Aorta (tissue), 5 donors: ENCODE results near the gene ZBED3. TPM values are rescaled to one million over a fixed set of nuclear protein-coding genes. Genes with fewer than 3 reads are reported as not detected.
"Not testable (repeated sequence)": the region's sequence is repeated elsewhere in the genome, so short reads cannot be mapped to it uniquely, and the experiment has no call there.

Experiments used
- ATAC-seq: fragments of 200-7000 bp; cut with Tn5 transposase; one replicate; pipeline ENCODE4 v1.9.1; 2022; ENCODE audit warnings: moderate library complexity; ENCODE audit not compliant: low FRiP score
- DNase-seq, 2 donors: peaks; one replicate each; pipeline ENCODE4 v3.0.0-alpha.2; 2020
- H3K27ac ChIP-seq, 2 donors: one replicate each; pipeline ENCODE4 v1.5.1; 2013; ENCODE audit warnings: low read length in 2 of 2, mild to moderate bottlenecking in 2 of 2, moderate library complexity in 2 of 2, control low read depth in 1 of 2, inconsistent platforms in 1 of 2, low read depth in 1 of 2
- H3K27me3 ChIP-seq, 2 donors: one replicate each; pipeline ENCODE4 v1.6.1; 2013; ENCODE audit warnings: control low read depth in 1 of 2, low read length in 1 of 2, mild to moderate bottlenecking in 1 of 2, moderate library complexity in 1 of 2; ENCODE audit not compliant: insufficient read depth in 2 of 2, control insufficient read depth in 1 of 2
- H3K36me3 ChIP-seq, 2 donors: one replicate each; pipeline ENCODE4 v1.6.1; 2013; ENCODE audit warnings: control low read depth in 1 of 2, low read length in 1 of 2, mild to moderate bottlenecking in 1 of 2; ENCODE audit not compliant: insufficient read depth in 2 of 2, control insufficient read depth in 1 of 2
- H3K4me1 ChIP-seq, 2 donors: one replicate each; pipeline ENCODE4 v1.6.1; 2013; ENCODE audit warnings: low read length in 2 of 2, control low read depth in 1 of 2, mild to moderate bottlenecking in 1 of 2, moderate library complexity in 1 of 2; ENCODE audit not compliant: insufficient read depth in 2 of 2, control insufficient read depth in 1 of 2
- H3K4me3 ChIP-seq, 2 donors: one replicate each; pipeline ENCODE4 v1.5.1; 2013; ENCODE audit warnings: low read length in 2 of 2, control low read depth in 1 of 2, mild to moderate bottlenecking in 1 of 2
- H3K9me3 ChIP-seq: one replicate; pipeline ENCODE4 v1.6.1; 2013; ENCODE audit warnings: mild to moderate bottlenecking, low read length; ENCODE audit not compliant: control insufficient read depth
- WGBS, 2 donors: extraction: QIAGEN DNeasy Blood & Tissue Kit; methylation state at CpG; one replicate each; pipeline ENCODE4 v1.1.7; 2013; 5-methylcytosine and 5-hydroxymethylcytosine counted together
- intact Hi-C, 2 donors: fragments of 100-400 bp; cut with DNase I; formaldehyde crosslinking; loops; one replicate each; pipeline versions ENCODE4 v1.14.2 to v1.15.0; 2022
- polyA plus RNA-seq, 2 donors: library from polyadenylated mRNA; stranded (reverse); fragments of 200-250 nt; gene quantifications; one replicate each; pipeline ENCODE4 v1.2.3, GENCODE V29; 2013
- total RNA-seq, 2 donors: library from RNA; stranded (reverse); fragmentation: NEBNext Ultra II Directional; extraction: Animal tissue kit (Norgen Biotek cat#: 25700); gene quantifications; one replicate each; pipeline ENCODE4 v1.2.1, GENCODE V29; 2021
- donor health status: healthy with polysubstance abuse.
- donor health status: Bipolar disorder and iron deficiency.
- donor health status: DM: no; HTN: no; CAD: no.
- donor health status: DM: no; HTN: no; CAD: no.
- donor health status: DM: yes; HTN: yes; CAD: no.

The ZBED3 gene
- total and polyA plus RNA-seq, 4 donors: 1.6 to 11.7 (median 8.1) TPM

- H3K4me1 ChIP-seq: no peaks in the 10 kb centered on the region
- no peak overlapping the region for H3K27ac ChIP-seq
- no peak overlapping the region for H3K4me3 ChIP-seq
- no peak for DNase-seq
- intact Hi-C loops: no loop called here
- 74 to 83% methylated on average over 2 of the region's 2 CpGs for WGBS, 2 donors
- H3K36me3 ChIP-seq: no peaks in the 10 kb centered on the region
- H3K27me3 ChIP-seq: no peaks in the 10 kb centered on the region
- no peak for ATAC-seq
- no peaks in the 10 kb centered on the region for H3K9me3 ChIP-seq
Measured at GRCh38 chr5:77117161-77117560, 30.1 kb upstream of the ZBED3 start.

GRCh38 chr5:77107035-77107434 lies 19.9 kb upstream of the ZBED3 start:
- H3K9me3 ChIP-seq, H3K36me3 ChIP-seq, H3K27ac ChIP-seq, H3K4me3 ChIP-seq, intact Hi-C loops, H3K4me1 ChIP-seq, DNase-seq, ATAC-seq, H3K27me3 ChIP-seq: not testable (repeated sequence)
- 96 to 98% methylated on average over 4 of the region's 4 CpGs for whole genome bisulfite sequencing, 2 donors

GRCh38 chr5:77104813-77105212 lies 17.7 kb upstream of the ZBED3 start:
- Histone ChIP-seq H3K27ac (no peak overlapping the region), H3K36me3 (peaks cover 0 to 2% of the 10 kb centered on the region in 2 donors), H3K9me3 (peaks cover 1% of the 10 kb centered on the region), H3K4me1 (no peaks in the 10 kb centered on the region), H3K4me3 (no peak overlapping the region), H3K27me3 (no peaks in the 10 kb centered on the region)
- intact Hi-C loops: no loop called here
- ATAC-seq: no peak
- DNase-seq: no peak

GRCh38 chr5:77103457-77103856 lies 16.4 kb upstream of the ZBED3 start:
- DNase-seq: no peak
- Histone ChIP-seq H3K4me3 (no peak overlapping the region), H3K27me3 (no peaks in the 10 kb centered on the region), H3K36me3 (no peaks in the 10 kb centered on the region), H3K4me1 (no peaks in the 10 kb centered on the region), H3K27ac (no peak overlapping the region), H3K9me3 (peaks cover 1% of the 10 kb centered on the region)
- intact Hi-C loops: no loop called here
- WGBS, 2 donors: 86 to 96% methylated on average over 1 of the region's 1 CpG
- no peak for ATAC-seq

- DNase-seq: no peak
- H3K27ac ChIP-seq: no peak overlapping the region
- peaks cover 1% of the 10 kb centered on the region for H3K9me3 ChIP-seq
- no peak for ATAC-seq
- no peak overlapping the region for H3K4me3 ChIP-seq
- H3K27me3 ChIP-seq: no peaks in the 10 kb centered on the region
- 89 to 90% methylated on average over 7 of the region's 7 CpGs for WGBS, 2 donors
- no peaks in the 10 kb centered on the region for H3K4me1 ChIP-seq
- intact Hi-C loops: no loop called here
- no peaks in the 10 kb centered on the region for H3K36me3 ChIP-seq
Measured at GRCh38 chr5:77102549-77102948, 15.5 kb upstream of the ZBED3 start.

GRCh38 chr5:77101298-77101697 lies 14.2 kb upstream of the ZBED3 start:
- intact Hi-C loops: no loop called here
- no peaks in the 10 kb centered on the region for H3K4me1 ChIP-seq
- H3K9me3 ChIP-seq: peaks cover 1% of the 10 kb centered on the region
- no peak overlapping the region for H3K27ac ChIP-seq
- H3K36me3 ChIP-seq: no peaks in the 10 kb centered on the region
- ATAC-seq (no peak), DNase-seq (no peak)
- no peak overlapping the region for H3K4me3 ChIP-seq
- WGBS, 2 donors: 65 to 69% methylated on average over 4 of the region's 4 CpGs
- H3K27me3 ChIP-seq: no peaks in the 10 kb centered on the region

- ATAC-seq: no peak
- DNase-seq: no peak
- Histone ChIP-seq H3K27ac (no peak overlapping the region), H3K36me3 (no peaks in the 10 kb centered on the region), H3K4me1 (no peaks in the 10 kb centered on the region), H3K27me3 (no peaks in the 10 kb centered on the region), H3K9me3 (no peaks in the 10 kb centered on the region), H3K4me3 (no peak overlapping the region)
- 93 to 96% methylated on average over 4 of the region's 4 CpGs for WGBS, 2 donors
- intact Hi-C loops: no loop called here
Measured at GRCh38 chr5:77095189-77095588, 8.1 kb upstream of the ZBED3 start.

- intact Hi-C loops: loop anchor here in 1 of 2 donors (5.0 kb wide), 2 partner anchors 55 to 405 kb away; partner anchors contain the start of genes AGGF1 and WDR41
- Histone ChIP-seq H3K4me3 (peak overlapping the region; percentile 81 to 85), H3K9me3 (no peaks in the 10 kb centered on the region), H3K4me1 (no peaks in the 10 kb centered on the region), H3K36me3 (peaks cover 0 to 3% of the 10 kb centered on the region in 2 donors), H3K27ac (peak overlapping the region in 1 of 2 donors; percentile 96), H3K27me3 (no peaks in the 10 kb centered on the region)
- DNase-seq: peak; percentile 65 to 76
- 7 to 8% methylated on average over 16 of the region's 16 CpGs for WGBS, 2 donors
- ATAC-seq: peak; percentile 38
Measured at GRCh38 chr5:77087484-77088261, 588 bp upstream of the ZBED3 start.

GRCh38 chr5:77086368-77086688 lies 757 bp downstream of the ZBED3 start:
- 0 to 1% methylated on average over 6 of the region's 6 CpGs for WGBS, 2 donors
- intact Hi-C loops: loop anchor here in 1 of 2 donors (5.0 kb wide), 2 partner anchors 54 to 406 kb away; partner anchors contain the start of genes AGGF1 and WDR41
- Histone ChIP-seq H3K27ac (peak overlapping the region; percentile 87 to 96), H3K27me3 (no peaks in the 10 kb centered on the region), H3K36me3 (peaks cover 0 to 3% of the 10 kb centered on the region in 2 donors), H3K9me3 (no peaks in the 10 kb centered on the region), H3K4me1 (no peaks in the 10 kb centered on the region), H3K4me3 (peak overlapping the region; percentile 81 to 85)
- DNase-seq: no peak
- no peak for ATAC-seq
